OCI-LY7 (cell line): ENCODE measurements around the gene ORC3.

Experiments used
- EZH2phosphoT487 ChIP-seq: fragments of 200-600 bp; sonication (generic); IDR thresholded peaks from 2 replicates; pipeline ENCODE4 v1.6.1; 2018; ENCODE audit warnings: low read depth, borderline replicate concordance, mild to moderate bottlenecking, mixed run types, antibody characterized with exemption, low read length, moderate library complexity, mixed read lengths
- TF ChIP-seq, protein P1 (sequence below): fragments of 200-600 bp; sonication (generic); conservative IDR thresholded peaks from 2 replicates; pipeline ENCODE4 v1.5.1; 2014; ENCODE audit warnings: mild to moderate bottlenecking, antibody characterized with exemption, low read length, moderate library complexity, mixed read lengths

- TF ChIP-seq, protein P1, sequence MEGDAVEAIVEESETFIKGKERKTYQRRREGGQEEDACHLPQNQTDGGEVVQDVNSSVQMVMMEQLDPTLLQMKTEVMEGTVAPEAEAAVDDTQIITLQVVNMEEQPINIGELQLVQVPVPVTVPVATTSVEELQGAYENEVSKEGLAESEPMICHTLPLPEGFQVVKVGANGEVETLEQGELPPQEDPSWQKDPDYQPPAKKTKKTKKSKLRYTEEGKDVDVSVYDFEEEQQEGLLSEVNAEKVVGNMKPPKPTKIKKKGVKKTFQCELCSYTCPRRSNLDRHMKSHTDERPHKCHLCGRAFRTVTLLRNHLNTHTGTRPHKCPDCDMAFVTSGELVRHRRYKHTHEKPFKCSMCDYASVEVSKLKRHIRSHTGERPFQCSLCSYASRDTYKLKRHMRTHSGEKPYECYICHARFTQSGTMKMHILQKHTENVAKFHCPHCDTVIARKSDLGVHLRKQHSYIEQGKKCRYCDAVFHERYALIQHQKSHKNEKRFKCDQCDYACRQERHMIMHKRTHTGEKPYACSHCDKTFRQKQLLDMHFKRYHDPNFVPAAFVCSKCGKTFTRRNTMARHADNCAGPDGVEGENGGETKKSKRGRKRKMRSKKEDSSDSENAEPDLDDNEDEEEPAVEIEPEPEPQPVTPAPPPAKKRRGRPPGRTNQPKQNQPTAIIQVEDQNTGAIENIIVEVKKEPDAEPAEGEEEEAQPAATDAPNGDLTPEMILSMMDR: no peak
- TF ChIP-seq EZH2phosphoT487: no peak
Measured at GRCh38 chr6:87682310-87682709, 92.4 kb downstream of the ORC3 start.
